Transverse colon (tissue), 4 donors: ENCODE results near the gene IGF2BP3.

Source experiments
- CTCF ChIP-seq, 5 experiments: fragments of 200-600 bp in 3 of 5; fragments of 450-650 bp in 2 of 5; sonication (generic) in 3 of 5; IDR thresholded peaks; 1 replicate in 2 of 5; 2 replicates in 3 of 5; pipeline ENCODE4 v1.5.1; 2016 to 2017; ENCODE audit warnings: antibody characterized with exemption in 5 of 5, inconsistent platforms in 3 of 5, mild to moderate bottlenecking in 2 of 5, moderate library complexity in 1 of 5
- EP300 ChIP-seq: sonication (generic); formaldehyde crosslinking; IDR thresholded peaks from one replicate; pipeline ENCODE4 v1.6.1; 2017; ENCODE audit warnings: antibody characterized with exemption, low read depth
- POLR2AphosphoS5 ChIP-seq, 3 donors: sonication (generic); formaldehyde crosslinking; IDR thresholded peaks; one replicate each; pipeline ENCODE4 v1.6.1; 2016; ENCODE audit warnings: antibody characterized with exemption in 3 of 3

- TF ChIP-seq POLR2AphosphoS5 (IDR thresholded peaks at IDR 0.05): no peak
- TF ChIP-seq CTCF (IDR thresholded peaks at IDR 0.05): no peak
- TF ChIP-seq EP300: no peak
Measured at GRCh38 chr7:23385140-23385539, 85.2 kb downstream of the IGF2BP3 start.
